Lung (tissue), 12 donors: ENCODE results near the gene GPR162. TPM values are rescaled to one million over a fixed set of nuclear protein-coding genes. Genes with fewer than 3 reads are reported as not detected.

Experiments used
- ATAC-seq: fragments of 200-7000 bp; cut with Tn5 transposase; one replicate; pipeline ENCODE4 v1.9.1; 2020; ENCODE audit warnings: moderate number of reproducible peaks; ENCODE audit not compliant: insufficient read depth, low FRiP score
- DNase-seq, 3 donors: peaks; one replicate each; pipeline ENCODE4 v3.0.0-alpha.2; 2013 to 2017
- H3K27ac ChIP-seq, 2 donors: one replicate each; pipeline ENCODE4 v1.5.1; 2013; ENCODE audit warnings: mild to moderate bottlenecking in 2 of 2, moderate library complexity in 2 of 2, control low read depth in 1 of 2, inconsistent platforms in 1 of 2, low read depth in 1 of 2, low read length in 1 of 2
- H3K27me3 ChIP-seq, 3 donors: one replicate each; pipeline ENCODE4 v1.5.1; 2013; ENCODE audit warnings: low read length in 2 of 3; ENCODE audit not compliant: control insufficient read depth in 3 of 3, insufficient read depth in 3 of 3
- H3K36me3 ChIP-seq, 4 donors: one replicate each; pipeline ENCODE4 v1.5.1; 2013; ENCODE audit warnings: low read length in 4 of 4, mild to moderate bottlenecking in 1 of 4, moderate library complexity in 1 of 4; ENCODE audit not compliant: control insufficient read depth in 4 of 4, insufficient read depth in 4 of 4
- H3K4me1 ChIP-seq, 5 donors: one replicate each; pipeline ENCODE4 v1.5.1; 2013; ENCODE audit warnings: low read length in 5 of 5, mild to moderate bottlenecking in 2 of 5, moderate library complexity in 1 of 5; ENCODE audit not compliant: control insufficient read depth in 5 of 5, insufficient read depth in 5 of 5
- H3K4me3 ChIP-seq: one replicate; pipeline ENCODE4 v1.5.1; 2013; ENCODE audit warnings: mild to moderate bottlenecking, control low read depth, moderate library complexity
- H3K9ac ChIP-seq, 2 donors: one replicate each; pipeline ENCODE4 v1.5.1; 2013; ENCODE audit warnings: low read length in 2 of 2, control low read depth in 1 of 2; ENCODE audit not compliant: insufficient read depth in 1 of 2
- H3K9me3 ChIP-seq, 4 donors: one replicate each; pipeline ENCODE4 v1.5.1; 2013; ENCODE audit warnings: low read length in 3 of 4, mild to moderate bottlenecking in 1 of 4, moderate library complexity in 1 of 4; ENCODE audit not compliant: control insufficient read depth in 4 of 4, insufficient read depth in 3 of 4
- WGBS, 2 donors: extraction: QIAGEN DNeasy Blood & Tissue Kit; methylation state at CpG; one replicate each; pipeline ENCODE4 v1.1.7; 2013; 5-methylcytosine and 5-hydroxymethylcytosine counted together
- polyA plus RNA-seq, 2 donors: library from polyadenylated mRNA; stranded (reverse); fragments of 200-250 nt; gene quantifications; one replicate each; pipeline ENCODE4 v1.2.1, GENCODE V29; 2013
- total RNA-seq, 2 donors: library from RNA; depleted of rRNA in 1 of 2; stranded (reverse); fragments of >200 nt in 1 of 2; gene quantifications; one replicate each; pipeline ENCODE4 v1.2.1, GENCODE V29; 2014 to 2021
- TF ChIP-seq, protein P1 (sequence below): IDR thresholded peaks from 2 replicates; pipeline ENCODE4 v1.5.1; 2012; ENCODE audit warnings: mild to moderate bottlenecking; ENCODE audit errors: control extremely low read depth, extremely low read depth
- donor health status: control.
- donor health status: control.
- donor health status: Bipolar disorder and iron deficiency.
- donor health status: healthy.
- donor health status: DM: yes; HTN: yes; CAD: no.

The GPR162 gene
- total and polyA plus RNA-seq, 4 donors = 22.8 to 36.0 (median 24.0) TPM

DNA sequence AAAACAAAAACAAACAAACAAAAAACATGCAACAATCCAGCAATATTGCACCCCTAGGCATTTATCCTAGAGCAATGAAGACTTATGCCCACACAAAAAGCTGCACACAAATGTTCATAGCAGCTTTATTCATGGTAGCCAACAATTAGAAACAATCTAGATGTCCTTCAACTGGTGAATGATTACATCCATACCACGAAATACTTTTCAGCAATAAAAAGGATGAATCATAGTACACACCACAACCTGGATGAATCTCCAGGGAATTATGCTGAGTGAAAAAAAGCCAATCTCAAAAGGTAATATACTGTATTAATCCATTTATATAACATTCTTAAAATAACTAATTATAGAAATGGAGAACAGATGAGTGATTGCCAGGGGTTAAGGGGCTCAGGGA is 14.5 kb upstream of the GPR162 start:
- no peak for ATAC-seq
- WGBS, 2 donors = 75 to 97% methylated on average over 1 of the region's 1 CpG

DNA sequence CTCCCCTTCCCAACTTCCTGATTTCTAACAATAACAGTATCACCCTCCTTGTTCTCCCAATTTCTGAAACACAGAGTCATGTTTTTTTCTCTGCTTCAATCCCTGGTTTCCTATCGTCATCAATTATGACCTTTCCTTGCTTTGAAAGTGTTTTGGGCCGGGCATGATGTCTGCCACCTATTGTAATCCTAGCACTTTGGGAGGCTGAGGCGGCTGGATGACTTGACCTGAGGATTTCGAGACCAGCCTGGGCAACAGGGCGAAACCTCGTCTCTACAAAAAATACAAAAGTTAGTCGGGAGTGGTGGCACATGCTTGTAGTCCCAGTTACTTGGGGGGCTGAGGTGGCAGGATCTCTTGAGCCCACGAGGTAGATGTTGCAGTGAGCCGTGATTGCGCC is 12.6 kb upstream of the GPR162 start:
- H3K4me3 ChIP-seq = no peak overlapping the region
- ATAC-seq (no peak), DNase-seq (no peak)
- 81 to 82% methylated on average over 10 of the region's 10 CpGs for WGBS, 2 donors
- no peaks in the 10 kb centered on the region for H3K4me1 ChIP-seq
- H3K27ac ChIP-seq = no peak overlapping the region
- H3K27me3 ChIP-seq = no peaks in the 10 kb centered on the region
- peaks cover 0 to 10% (median 4%) of the 10 kb centered on the region in 4 donors for H3K36me3 ChIP-seq
- TF ChIP-seq, protein P1, sequence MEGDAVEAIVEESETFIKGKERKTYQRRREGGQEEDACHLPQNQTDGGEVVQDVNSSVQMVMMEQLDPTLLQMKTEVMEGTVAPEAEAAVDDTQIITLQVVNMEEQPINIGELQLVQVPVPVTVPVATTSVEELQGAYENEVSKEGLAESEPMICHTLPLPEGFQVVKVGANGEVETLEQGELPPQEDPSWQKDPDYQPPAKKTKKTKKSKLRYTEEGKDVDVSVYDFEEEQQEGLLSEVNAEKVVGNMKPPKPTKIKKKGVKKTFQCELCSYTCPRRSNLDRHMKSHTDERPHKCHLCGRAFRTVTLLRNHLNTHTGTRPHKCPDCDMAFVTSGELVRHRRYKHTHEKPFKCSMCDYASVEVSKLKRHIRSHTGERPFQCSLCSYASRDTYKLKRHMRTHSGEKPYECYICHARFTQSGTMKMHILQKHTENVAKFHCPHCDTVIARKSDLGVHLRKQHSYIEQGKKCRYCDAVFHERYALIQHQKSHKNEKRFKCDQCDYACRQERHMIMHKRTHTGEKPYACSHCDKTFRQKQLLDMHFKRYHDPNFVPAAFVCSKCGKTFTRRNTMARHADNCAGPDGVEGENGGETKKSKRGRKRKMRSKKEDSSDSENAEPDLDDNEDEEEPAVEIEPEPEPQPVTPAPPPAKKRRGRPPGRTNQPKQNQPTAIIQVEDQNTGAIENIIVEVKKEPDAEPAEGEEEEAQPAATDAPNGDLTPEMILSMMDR = no peak
- H3K9me3 ChIP-seq = no peaks in the 10 kb centered on the region
- H3K9ac ChIP-seq = no peak overlapping the region

More for the DNA sequence above, 14.5 kb upstream of the GPR162 start:
- Histone ChIP-seq H3K9me3 (no peaks in the 10 kb centered on the region), H3K4me1 (no peaks in the 10 kb centered on the region), H3K4me3 (no peak overlapping the region), H3K36me3 (peaks cover 0 to 13% (median 7%) of the 10 kb centered on the region in 4 donors), H3K27ac (no peak overlapping the region), H3K9ac (no peak overlapping the region), H3K27me3 (no peaks in the 10 kb centered on the region)
- no peak for DNase-seq
- TF ChIP-seq, protein P1 = no peak

DNA sequence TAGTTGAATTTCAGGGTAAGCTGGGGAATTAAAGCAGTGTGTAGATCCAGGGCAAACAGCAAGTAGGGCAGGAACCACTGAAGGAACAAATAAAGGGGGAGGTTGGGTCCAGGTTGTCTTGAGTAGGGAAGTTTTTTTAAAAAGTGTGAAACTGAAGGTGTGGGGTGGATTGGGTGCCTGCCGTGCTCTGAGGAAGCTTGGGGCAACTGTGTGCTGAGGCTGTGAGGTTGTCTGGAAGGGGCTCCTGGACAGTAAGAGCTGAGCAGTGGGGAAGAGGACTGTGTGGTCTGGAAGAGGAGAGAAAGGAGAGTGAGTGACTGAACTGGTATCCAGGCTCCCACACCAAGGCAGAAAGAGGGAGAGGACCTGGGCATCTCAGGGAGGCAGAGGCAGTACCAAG is 10.9 kb upstream of the GPR162 start:
- H3K27me3 ChIP-seq = no peaks in the 10 kb centered on the region
- H3K36me3 ChIP-seq = peaks cover 0 to 16% (median 8%) of the 10 kb centered on the region in 4 donors
- no peak for ATAC-seq
- TF ChIP-seq, protein P1 = no peak
- no peak overlapping the region for H3K9ac ChIP-seq
- H3K9me3 ChIP-seq = no peaks in the 10 kb centered on the region
- 62 to 89% methylated on average over 1 of the region's 1 CpG for WGBS, 2 donors
- H3K4me3 ChIP-seq = no peak overlapping the region
- H3K27ac ChIP-seq = no peak overlapping the region
- no peak for DNase-seq
- no peaks in the 10 kb centered on the region for H3K4me1 ChIP-seq

GRCh38 chr12:6813363-6813762 is 8.3 kb upstream of the GPR162 start:
- TF ChIP-seq, protein P1 = no peak
- no peak overlapping the region for H3K4me3 ChIP-seq
- no peak for DNase-seq
- no peaks in the 10 kb centered on the region for H3K27me3 ChIP-seq
- 48 to 55% methylated on average over 4 of the region's 4 CpGs for WGBS, 2 donors
- H3K9ac ChIP-seq = no peak overlapping the region
- H3K9me3 ChIP-seq = peaks cover 0 to 4% (median 0%) of the 10 kb centered on the region in 4 donors
- peaks cover 0 to 7% (median 0%) of the 10 kb centered on the region in 5 donors for H3K4me1 ChIP-seq
- no peak overlapping the region for H3K27ac ChIP-seq
- H3K36me3 ChIP-seq = peaks cover 0 to 26% (median 12%) of the 10 kb centered on the region in 4 donors
- no peak for ATAC-seq
